Measurements from ENCODE around the gene NRG3. TPM values are rescaled to one million over a fixed set of nuclear protein-coding genes. Genes with fewer than 3 reads are reported as not detected.
"Not testable (repeated sequence)": the region's sequence is repeated elsewhere in the genome, so short reads cannot be mapped to it uniquely, and the experiment has no call there.

The NRG3 gene
- total RNA-seq, 2 donors from 2014 or later: not detected

DNA sequence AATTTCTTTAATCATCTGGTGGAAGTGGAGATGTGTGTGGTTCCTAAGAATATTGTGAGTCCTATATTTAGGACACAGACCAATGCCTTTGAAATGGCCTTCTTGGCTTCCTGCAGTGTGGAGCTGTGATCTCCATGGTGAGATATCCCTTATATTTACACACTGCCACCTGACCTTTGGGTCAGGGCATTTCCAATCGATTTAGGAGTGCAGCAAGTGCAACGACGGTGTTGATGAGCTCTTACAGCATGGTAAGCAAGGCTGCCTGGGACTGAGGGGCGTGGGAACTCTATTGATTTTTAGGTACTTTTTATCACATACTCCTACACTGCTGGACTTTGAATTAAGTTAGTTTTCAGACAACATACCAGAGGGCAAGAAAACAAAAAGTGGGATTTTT, 146.0 kb downstream of the NRG3 start:
- DNase-seq: no peak

GRCh38 chr10:82027711-82028110, 152.7 kb downstream of the NRG3 start:
- no peaks in the 10 kb centered on the region for H3K36me3 Mint-ChIP-seq (ENCODE audit: low read depth)
- no peak for ATAC-seq

More for the DNA sequence above, 146.0 kb downstream of the NRG3 start:
- no peak for ATAC-seq
- no peaks in the 10 kb centered on the region for H3K9me3 ChIP-seq (ENCODE audit: control insufficient read depth, low read length, poor library complexity, severe bottlenecking)
- Mint-ChIP-seq H3K27me3 (no peaks in the 10 kb centered on the region), H3K36me3 (ENCODE audit: low read depth) (no peaks in the 10 kb centered on the region), H3K27ac (no peak overlapping the region), H3K4me3 (no peak overlapping the region), H3K4me1 (no peaks in the 10 kb centered on the region)

DNA sequence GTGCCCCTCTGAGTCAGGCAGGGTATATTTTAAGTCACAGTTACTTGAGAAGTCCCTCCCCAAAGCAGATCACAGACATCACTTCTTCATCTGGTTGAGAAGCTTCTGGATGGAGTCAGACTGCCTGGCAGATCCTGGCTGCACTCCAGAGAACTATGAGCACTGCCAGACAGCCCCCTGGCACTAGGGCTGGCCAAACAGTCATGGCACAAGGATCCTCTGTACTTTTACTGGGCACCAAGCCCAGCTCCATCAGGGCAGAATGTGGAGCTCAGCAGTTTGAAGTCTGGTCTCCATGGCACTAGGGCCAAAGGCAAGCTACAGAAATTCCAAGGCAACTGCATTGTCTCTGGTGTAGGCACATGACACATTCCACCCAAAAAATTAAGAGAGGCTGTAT, 162.1 kb downstream of the NRG3 start:
- no peak overlapping the region for H3K4me3 Mint-ChIP-seq
- H3K4me1 Mint-ChIP-seq: no peaks in the 10 kb centered on the region
- no peaks in the 10 kb centered on the region for H3K27me3 Mint-ChIP-seq
- no peak for ATAC-seq
- no peak overlapping the region for H3K27ac Mint-ChIP-seq
- no peaks in the 10 kb centered on the region for H3K36me3 Mint-ChIP-seq (ENCODE audit: low read depth)
- H3K9me3 ChIP-seq (ENCODE audit: control insufficient read depth, low read length, poor library complexity, severe bottlenecking): no peaks in the 10 kb centered on the region
- DNase-seq: no peak

More at GRCh38 chr10:82027711-82028110, 152.7 kb downstream of the NRG3 start:
- H3K27me3 Mint-ChIP-seq: no peaks in the 10 kb centered on the region
- no peak overlapping the region for H3K27ac Mint-ChIP-seq
- no peaks in the 10 kb centered on the region for H3K4me1 Mint-ChIP-seq
- no peak for DNase-seq
- no peaks in the 10 kb centered on the region for H3K9me3 ChIP-seq (ENCODE audit: control insufficient read depth, low read length, poor library complexity, severe bottlenecking)
- H3K4me3 Mint-ChIP-seq: no peak overlapping the region

DNA sequence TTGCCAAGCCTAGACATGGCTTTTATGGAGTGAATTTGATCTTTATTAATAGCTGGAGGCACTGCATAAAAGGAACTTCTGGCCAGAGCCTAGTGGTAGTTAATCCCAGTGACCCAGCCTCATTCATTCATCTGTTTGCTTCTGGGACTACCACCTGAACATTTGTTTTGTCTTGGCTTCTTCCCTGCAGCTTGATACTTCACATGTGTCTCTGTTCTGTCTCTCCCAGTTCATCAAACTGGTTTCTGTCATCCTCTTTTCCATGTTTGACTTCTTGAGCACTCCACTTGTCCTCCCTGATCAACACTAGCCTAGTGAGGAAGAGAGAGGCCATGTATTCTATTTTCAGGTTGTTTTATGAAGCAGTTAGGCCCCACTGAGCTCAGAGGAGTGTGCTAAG, 163.6 kb downstream of the NRG3 start:
- H3K4me3 Mint-ChIP-seq: no peak overlapping the region
- no peaks in the 10 kb centered on the region for H3K36me3 Mint-ChIP-seq (ENCODE audit: low read depth)
- H3K9me3 ChIP-seq (ENCODE audit: control insufficient read depth, low read length, poor library complexity, severe bottlenecking): no peaks in the 10 kb centered on the region
- no peaks in the 10 kb centered on the region for H3K4me1 Mint-ChIP-seq
- H3K27me3 Mint-ChIP-seq: no peaks in the 10 kb centered on the region
- DNase-seq (no peak), ATAC-seq (no peak)
- H3K27ac Mint-ChIP-seq: no peak overlapping the region

GRCh38 chr10:82040336-82040735, 165.3 kb downstream of the NRG3 start:
- Mint-ChIP-seq H3K27me3 (no peaks in the 10 kb centered on the region), H3K4me1 (no peaks in the 10 kb centered on the region), H3K36me3 (ENCODE audit: low read depth) (no peaks in the 10 kb centered on the region), H3K4me3 (no peak overlapping the region), H3K27ac (no peak overlapping the region)
- no peak for DNase-seq
- ATAC-seq: no peak
- H3K9me3 ChIP-seq (ENCODE audit: control insufficient read depth, low read length, poor library complexity, severe bottlenecking): no peaks in the 10 kb centered on the region

DNA sequence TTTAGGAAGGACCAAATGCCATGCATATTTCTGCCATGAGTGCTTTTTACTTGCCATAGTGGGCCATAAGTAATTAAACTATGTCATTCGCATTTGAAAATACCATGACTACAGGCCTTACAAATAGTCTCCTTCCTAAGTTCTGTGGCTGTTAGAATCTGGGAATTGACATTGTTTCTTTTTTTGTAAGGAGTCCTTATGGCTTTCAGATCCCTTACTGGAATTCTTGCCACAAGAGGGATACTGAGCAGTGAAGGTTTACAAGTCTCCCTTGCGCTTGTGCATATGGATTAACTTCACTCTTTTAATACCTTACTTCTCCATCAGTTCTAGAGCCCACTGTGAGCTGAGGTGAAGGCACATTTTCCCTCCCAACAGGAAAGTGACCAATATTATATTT, 166.0 kb downstream of the NRG3 start:
- Mint-ChIP-seq H3K4me1 (no peaks in the 10 kb centered on the region), H3K36me3 (ENCODE audit: low read depth) (no peaks in the 10 kb centered on the region), H3K27me3 (no peaks in the 10 kb centered on the region), H3K4me3 (no peak overlapping the region), H3K27ac (no peak overlapping the region)
- DNase-seq (no peak), ATAC-seq (no peak)
- H3K9me3 ChIP-seq (ENCODE audit: control insufficient read depth, low read length, poor library complexity, severe bottlenecking): no peaks in the 10 kb centered on the region

GRCh38 chr10:82056391-82056790, 181.4 kb downstream of the NRG3 start:
- Mint-ChIP-seq H3K27ac (no peak overlapping the region), H3K36me3 (ENCODE audit: low read depth) (no peaks in the 10 kb centered on the region), H3K4me1 (no peaks in the 10 kb centered on the region), H3K4me3 (no peak overlapping the region), H3K27me3 (no peaks in the 10 kb centered on the region)
- H3K9me3 ChIP-seq (ENCODE audit: control insufficient read depth, low read length, poor library complexity, severe bottlenecking): no peaks in the 10 kb centered on the region
- DNase-seq (no peak), ATAC-seq (no peak)

DNA sequence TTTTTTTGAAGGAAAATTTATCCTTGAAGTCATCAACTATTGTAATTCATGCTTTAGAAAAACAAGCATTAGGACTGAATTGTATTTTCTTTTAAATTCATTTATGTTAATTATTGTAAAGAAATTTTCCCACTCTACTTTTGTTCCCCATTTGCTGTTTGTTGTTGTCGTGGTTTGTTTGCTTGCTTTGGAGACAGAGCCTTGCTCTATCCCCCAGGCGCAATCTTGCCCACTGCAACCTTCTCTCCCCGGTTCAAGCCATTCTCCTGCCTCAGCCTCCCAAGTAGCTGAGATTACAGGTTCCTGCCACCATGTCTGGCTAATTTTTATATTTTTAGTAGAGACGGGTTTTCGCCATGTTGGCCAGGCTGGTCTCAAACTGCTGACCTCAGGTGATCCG, 192.2 kb downstream of the NRG3 start:
- H3K9me3 ChIP-seq (ENCODE audit: control insufficient read depth, low read length, poor library complexity, severe bottlenecking); H3K4me1 Mint-ChIP-seq; ATAC-seq; DNase-seq; H3K27ac Mint-ChIP-seq; H3K4me3 Mint-ChIP-seq; H3K36me3 Mint-ChIP-seq (ENCODE audit: low read depth); H3K27me3 Mint-ChIP-seq: not testable (repeated sequence)

- no peak overlapping the region for H3K4me3 Mint-ChIP-seq
- ATAC-seq (no peak), DNase-seq (no peak)
Observed at GRCh38 chr10:82068501-82068900, 193.5 kb downstream of the NRG3 start.

GRCh38 chr10:82071231-82071630, 196.2 kb downstream of the NRG3 start:
- no peaks in the 10 kb centered on the region for H3K27me3 Mint-ChIP-seq
- no peaks in the 10 kb centered on the region for H3K36me3 Mint-ChIP-seq (ENCODE audit: low read depth)
- no peak overlapping the region for H3K4me3 Mint-ChIP-seq
- DNase-seq (no peak), ATAC-seq (no peak)
- H3K9me3 ChIP-seq (ENCODE audit: control insufficient read depth, low read length, poor library complexity, severe bottlenecking): no peaks in the 10 kb centered on the region
- no peaks in the 10 kb centered on the region for H3K4me1 Mint-ChIP-seq
- H3K27ac Mint-ChIP-seq: no peak overlapping the region

More at GRCh38 chr10:82068501-82068900, 193.5 kb downstream of the NRG3 start:
- H3K36me3 Mint-ChIP-seq (ENCODE audit: low read depth): no peaks in the 10 kb centered on the region
- H3K4me1 Mint-ChIP-seq: no peaks in the 10 kb centered on the region
- H3K27me3 Mint-ChIP-seq: no peaks in the 10 kb centered on the region
- no peak overlapping the region for H3K27ac Mint-ChIP-seq
- H3K9me3 ChIP-seq (ENCODE audit: control insufficient read depth, low read length, poor library complexity, severe bottlenecking): no peaks in the 10 kb centered on the region

- H3K27me3 Mint-ChIP-seq: no peaks in the 10 kb centered on the region
- no peaks in the 10 kb centered on the region for H3K9me3 ChIP-seq (ENCODE audit: control insufficient read depth, low read length, poor library complexity, severe bottlenecking)
- H3K4me1 Mint-ChIP-seq: no peaks in the 10 kb centered on the region
- no peaks in the 10 kb centered on the region for H3K36me3 Mint-ChIP-seq (ENCODE audit: low read depth)
- no peak overlapping the region for H3K27ac Mint-ChIP-seq
- ATAC-seq (no peak), DNase-seq (no peak)
- no peak overlapping the region for H3K4me3 Mint-ChIP-seq
Observed at GRCh38 chr10:82072124-82072523, 197.1 kb downstream of the NRG3 start.

- Mint-ChIP-seq H3K27ac (no peak overlapping the region), H3K27me3 (no peaks in the 10 kb centered on the region), H3K4me3 (no peak overlapping the region), H3K36me3 (ENCODE audit: low read depth) (no peaks in the 10 kb centered on the region), H3K4me1 (no peaks in the 10 kb centered on the region)
- no peaks in the 10 kb centered on the region for H3K9me3 ChIP-seq (ENCODE audit: control insufficient read depth, low read length, poor library complexity, severe bottlenecking)
- ATAC-seq (no peak), DNase-seq (no peak)
Observed at GRCh38 chr10:82075605-82076004, 200.6 kb downstream of the NRG3 start.

DNA sequence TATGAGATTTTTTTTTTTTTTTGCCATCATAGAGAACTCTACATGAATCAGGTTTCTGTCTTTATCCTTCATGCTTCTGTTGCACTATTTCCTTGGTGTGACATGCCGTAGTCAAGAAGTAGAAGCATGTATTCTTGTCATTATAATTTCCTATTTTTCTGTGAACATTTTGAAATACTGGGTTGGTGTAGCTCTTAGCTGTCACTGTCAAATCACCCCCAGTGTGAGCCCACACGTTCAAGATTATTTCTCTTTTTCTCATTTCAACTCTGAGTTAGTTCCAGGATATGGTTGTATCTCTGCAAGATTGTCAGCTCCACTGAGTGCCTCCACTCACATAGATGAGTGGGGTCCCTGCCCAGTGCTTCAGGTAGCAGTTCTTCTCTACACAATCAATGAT, 209.5 kb downstream of the NRG3 start:
- Mint-ChIP-seq H3K4me3 (peak overlapping the region; percentile 25), H3K4me1 (no peaks in the 10 kb centered on the region), H3K36me3 (ENCODE audit: low read depth) (no peaks in the 10 kb centered on the region), H3K27me3 (no peaks in the 10 kb centered on the region), H3K27ac (no peak overlapping the region)
- ATAC-seq (no peak), DNase-seq (no peak)
- H3K9me3 ChIP-seq (ENCODE audit: control insufficient read depth, low read length, poor library complexity, severe bottlenecking): no peaks in the 10 kb centered on the region

DNA sequence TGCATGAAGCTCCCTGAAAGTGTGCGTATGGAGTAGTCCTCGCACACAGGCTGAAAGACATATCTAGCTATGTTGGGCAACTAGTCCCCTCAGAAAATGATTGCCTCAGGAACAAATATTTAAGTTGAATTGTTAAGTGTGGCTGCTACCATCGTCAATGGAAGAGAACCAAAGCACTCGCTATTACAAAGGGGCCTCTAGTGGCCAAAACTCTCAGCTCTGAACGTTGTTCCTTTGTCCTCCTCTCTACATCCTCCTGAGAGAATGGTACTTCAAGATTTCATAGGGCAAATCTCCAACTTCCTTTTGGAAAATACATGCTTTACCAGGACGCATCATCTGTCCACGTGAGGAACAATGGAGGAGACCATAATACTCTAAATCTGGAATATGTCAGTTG, 209.9 kb downstream of the NRG3 start:
- Mint-ChIP-seq H3K36me3 (ENCODE audit: low read depth) (no peaks in the 10 kb centered on the region), H3K27me3 (no peaks in the 10 kb centered on the region), H3K27ac (no peak overlapping the region), H3K4me3 (peak overlapping the region; percentile 25), H3K4me1 (no peaks in the 10 kb centered on the region)
- DNase-seq: no peak
- H3K9me3 ChIP-seq (ENCODE audit: control insufficient read depth, low read length, poor library complexity, severe bottlenecking): no peaks in the 10 kb centered on the region
- ATAC-seq: no peak

DNA sequence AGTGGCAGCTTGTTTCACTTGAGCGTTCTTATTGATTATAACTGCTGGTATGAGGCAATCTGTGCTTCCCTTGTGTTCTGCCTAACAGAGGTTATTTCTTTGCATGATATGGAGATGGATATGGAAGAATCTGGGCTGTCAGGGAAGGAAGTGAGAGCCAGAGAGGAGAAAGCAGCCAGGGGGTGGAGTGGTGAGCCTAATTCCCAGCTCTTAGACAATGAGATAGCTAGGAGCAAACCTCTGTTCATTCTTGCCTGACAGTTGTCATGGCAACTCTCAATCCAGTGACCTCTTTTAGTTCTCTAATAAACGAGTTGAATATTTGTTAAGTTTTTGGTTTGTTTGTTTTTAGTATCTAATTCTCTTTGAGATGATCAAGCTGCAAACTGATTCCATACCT, 214.3 kb downstream of the NRG3 start:
- Mint-ChIP-seq H3K27ac (no peak overlapping the region), H3K36me3 (ENCODE audit: low read depth) (no peaks in the 10 kb centered on the region), H3K4me1 (no peaks in the 10 kb centered on the region), H3K27me3 (no peaks in the 10 kb centered on the region), H3K4me3 (no peak overlapping the region)
- DNase-seq (no peak), ATAC-seq (no peak)
- H3K9me3 ChIP-seq (ENCODE audit: control insufficient read depth, low read length, poor library complexity, severe bottlenecking): no peaks in the 10 kb centered on the region

All from T-helper 17 cell (primary cell).